Glutamatergic neuron (in vitro differentiated cells): Measurements from ENCODE around the gene ARRDC5. TPM values are rescaled to one million over a fixed set of nuclear protein-coding genes. Genes with fewer than 3 reads are reported as not detected.
A peak's percentile ranks its signal among the peaks of the same experiment; 100 is the strongest.

ENCODE experiments used
- DNase-seq: peaks from one replicate; pipeline ENCODE4 v3.0.0; 2022
- H3K27ac Mint-ChIP-seq: one replicate; pipeline ENCODE4 v1.8.0; 2020; ENCODE audit warnings: mild to moderate bottlenecking, mixed read lengths, inconsistent platforms; ENCODE audit not compliant: unreplicated experiment
- H3K27me3 Mint-ChIP-seq: one replicate; pipeline ENCODE4 v1.8.0; 2020; ENCODE audit warnings: mild to moderate bottlenecking, moderate library complexity, mixed read lengths, inconsistent platforms; ENCODE audit not compliant: unreplicated experiment
- H3K36me3 Mint-ChIP-seq: one replicate; pipeline ENCODE4 v1.8.0; 2020; ENCODE audit warnings: mild to moderate bottlenecking, mixed read lengths, inconsistent platforms; ENCODE audit not compliant: unreplicated experiment
- H3K4me1 Mint-ChIP-seq: one replicate; pipeline ENCODE4 v1.8.0; 2020; ENCODE audit warnings: mild to moderate bottlenecking, low read depth, mixed read lengths, inconsistent platforms; ENCODE audit not compliant: unreplicated experiment
- H3K4me3 Mint-ChIP-seq: one replicate; pipeline ENCODE4 v1.8.0; 2020; ENCODE audit warnings: mild to moderate bottlenecking, mixed read lengths, inconsistent platforms; ENCODE audit not compliant: unreplicated experiment
- H3K9me3 Mint-ChIP-seq: one replicate; pipeline ENCODE4 v1.8.0; 2020; ENCODE audit warnings: mild to moderate bottlenecking, moderate library complexity, mixed read lengths, inconsistent platforms; ENCODE audit not compliant: unreplicated experiment
- CTCF ChIP-seq: fragments of 200-600 bp; sonication (generic); IDR thresholded peaks from one replicate; pipeline ENCODE4 v1.5.0; 2021; ENCODE audit not compliant: partially characterized antibody, unreplicated experiment
- total RNA-seq: library from RNA; stranded (reverse); fragmentation: NEBNext Ultra II Directional; extraction: Animal tissue kit (Norgen Biotek cat#: 25700); gene quantifications from one replicate; pipeline ENCODE4 v1.2.1, GENCODE V29; 2021; ENCODE audit not compliant: unreplicated experiment

The ARRDC5 gene
- total RNA-seq, 1 donor from 2014 or later, result not detected

DNA sequence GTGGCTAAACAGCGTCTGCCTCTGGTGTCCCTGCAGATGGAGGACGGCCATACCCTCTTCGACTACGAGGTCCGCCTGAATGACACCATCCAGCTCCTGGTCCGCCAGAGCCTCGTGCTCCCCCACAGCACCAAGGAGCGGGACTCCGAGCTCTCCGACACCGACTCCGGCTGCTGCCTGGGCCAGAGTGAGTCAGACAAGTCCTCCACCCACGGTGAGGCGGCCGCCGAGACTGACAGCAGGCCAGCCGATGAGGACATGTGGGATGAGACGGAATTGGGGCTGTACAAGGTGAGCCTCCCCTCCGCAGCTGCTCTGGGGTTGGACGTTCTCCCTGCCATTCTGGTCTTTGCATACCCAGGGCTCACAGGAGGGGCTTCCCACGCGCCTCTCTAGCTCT lies 26.5 kb upstream of the ARRDC5 start:
- H3K27ac Mint-ChIP-seq, result no peak overlapping the region
- H3K9me3 Mint-ChIP-seq, result peaks cover 1% of the 10 kb centered on the region
- no peaks in the 10 kb centered on the region for H3K36me3 Mint-ChIP-seq
- H3K4me3 Mint-ChIP-seq, result no peak overlapping the region
- TF ChIP-seq CTCF, result no peak
- H3K27me3 Mint-ChIP-seq, result peaks cover 2% of the 10 kb centered on the region
- DNase-seq, result no peak
- H3K4me1 Mint-ChIP-seq, result peaks cover 2% of the 10 kb centered on the region

- H3K36me3 Mint-ChIP-seq, result no peaks in the 10 kb centered on the region
- TF ChIP-seq CTCF, result no peak
- peak overlapping the region; percentile 94 for H3K27ac Mint-ChIP-seq
- H3K27me3 Mint-ChIP-seq, result peaks cover 9% of the 10 kb centered on the region
- DNase-seq, result no peak
- peaks cover 10% of the 10 kb centered on the region for H3K9me3 Mint-ChIP-seq
- peaks cover 9% of the 10 kb centered on the region for H3K4me1 Mint-ChIP-seq
- peak overlapping the region; percentile 46 for H3K4me3 Mint-ChIP-seq
Observed at GRCh38 chr19:4923276-4923747, 20.6 kb upstream of the ARRDC5 start.

DNA sequence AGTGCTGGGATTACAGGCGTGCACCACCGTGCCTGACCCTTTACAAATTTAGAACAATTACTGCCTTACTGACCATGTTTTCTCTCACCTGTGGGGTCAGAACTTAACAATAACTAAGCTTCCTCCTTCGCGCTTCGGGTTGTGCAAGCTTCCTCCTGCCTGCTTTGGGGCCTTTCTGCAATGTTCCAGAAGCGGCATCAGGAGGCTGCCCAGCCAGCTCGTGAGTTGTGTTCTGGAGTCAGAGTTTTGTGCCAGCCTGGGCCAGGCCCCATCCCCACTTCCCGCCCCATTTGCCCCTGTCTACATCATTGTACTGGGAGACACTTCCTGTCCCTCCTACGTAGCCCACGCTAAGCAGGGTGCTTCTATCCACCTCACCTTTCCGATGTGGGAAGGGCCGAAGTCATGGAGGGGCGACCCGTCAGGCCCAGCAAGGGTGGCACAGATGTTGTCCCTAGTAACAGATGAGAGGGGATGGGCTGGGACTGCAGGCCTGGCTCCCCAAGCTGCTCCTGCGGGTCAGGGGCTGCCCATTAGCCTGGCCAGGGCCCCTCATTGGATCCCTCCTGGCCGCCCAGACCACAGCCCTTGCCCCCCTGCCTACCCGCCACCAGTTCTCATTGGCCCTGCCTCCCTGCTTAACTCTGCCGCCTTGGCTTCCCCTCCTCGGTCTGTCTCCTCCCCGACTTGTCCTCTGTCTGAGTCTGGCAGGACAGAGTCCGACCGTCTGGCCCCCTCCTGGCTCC lies 20.0 kb upstream of the ARRDC5 start:
- H3K27ac Mint-ChIP-seq, result peak overlapping the region; percentile 94
- peak; percentile 77 for DNase-seq
- no peaks in the 10 kb centered on the region for H3K36me3 Mint-ChIP-seq
- H3K4me1 Mint-ChIP-seq, result peaks cover 9% of the 10 kb centered on the region
- H3K9me3 Mint-ChIP-seq, result peaks cover 10% of the 10 kb centered on the region
- H3K27me3 Mint-ChIP-seq, result peaks cover 9% of the 10 kb centered on the region
- H3K4me3 Mint-ChIP-seq, result peak overlapping the region; percentile 46
- no peak for TF ChIP-seq CTCF

DNA sequence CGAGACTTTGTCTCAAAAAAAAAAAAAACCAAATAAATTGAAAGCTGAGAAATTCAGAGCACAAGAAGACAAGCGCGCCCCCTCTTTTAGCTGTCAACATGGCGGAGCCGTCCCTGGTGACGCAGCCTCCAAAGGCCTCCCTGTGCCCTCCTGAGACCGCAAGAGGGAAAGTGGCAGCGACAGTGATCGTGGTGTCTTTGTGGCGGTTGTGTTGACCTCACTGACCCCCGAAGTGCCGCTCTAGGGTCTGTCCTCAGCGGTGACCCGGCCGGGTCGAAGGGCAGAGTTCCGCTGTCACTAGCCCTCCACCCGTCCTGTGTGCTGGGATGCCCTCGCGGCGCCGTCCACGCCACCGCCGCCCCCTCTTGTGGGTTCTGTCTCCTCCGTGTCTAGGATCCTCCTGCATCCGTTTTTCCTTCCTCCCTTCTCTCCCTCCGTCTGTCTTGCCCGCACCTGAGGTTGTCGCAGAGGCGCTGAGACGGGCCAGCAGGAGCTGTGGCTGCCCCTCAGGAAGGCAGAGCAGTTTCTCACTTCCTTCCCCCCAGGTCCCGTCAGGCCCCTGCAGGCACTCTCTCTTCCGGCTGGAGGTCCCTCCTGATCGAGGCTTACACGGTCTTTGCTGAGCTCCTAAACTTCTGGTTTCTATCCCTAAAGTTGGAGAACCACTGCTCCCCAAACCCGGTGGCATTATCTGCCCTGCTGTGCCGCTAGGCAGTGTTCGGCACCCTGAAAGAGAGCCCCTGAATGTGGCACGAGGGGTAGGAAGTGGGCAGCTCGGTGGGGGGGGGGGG lies 13.8 kb upstream of the ARRDC5 start:
- H3K36me3 Mint-ChIP-seq, result no peaks in the 10 kb centered on the region
- H3K4me3 Mint-ChIP-seq, result no peak overlapping the region
- H3K27me3 Mint-ChIP-seq, result no peaks in the 10 kb centered on the region
- no peak for TF ChIP-seq CTCF
- H3K27ac Mint-ChIP-seq, result no peak overlapping the region
- H3K4me1 Mint-ChIP-seq, result peaks cover 9% of the 10 kb centered on the region
- no peaks in the 10 kb centered on the region for H3K9me3 Mint-ChIP-seq
- DNase-seq, result no peak
